Measurements from ENCODE around the gene BRI3. TPM values are rescaled to one million over a fixed set of nuclear protein-coding genes. Genes with fewer than 3 reads are reported as not detected.

Gene BRI3
- total and polyA plus RNA-seq, 2 donors (not counting 1 experiment from before 2014, with no cell fraction given) = 104 to 172 TPM

GRCh38 chr7:98254951-98255610 lies 26.4 kb upstream of the BRI3 start:
- peaks cover 8% of the 10 kb centered on the region for H3K4me1 ChIP-seq (ENCODE audit: control insufficient read depth, extremely low read depth, insufficient read depth, low read length)
- TF ChIP-seq EZH2 (IDR thresholded peaks at IDR 0.05; ENCODE audit: low read length, missing control alignments) = no peak
- no peak overlapping the region for H3K4me2 ChIP-seq (ENCODE audit: extremely low read depth, insufficient read depth, low read length)
- no peak overlapping the region for H2AFZ ChIP-seq (ENCODE audit: low read length)
- H3K27me3 ChIP-seq (ENCODE audit: control insufficient read depth, insufficient read depth, low read length) = no peaks in the 10 kb centered on the region
- H3K27ac ChIP-seq (ENCODE audit: insufficient read depth, low read length) = no peak overlapping the region
- no peaks in the 10 kb centered on the region for H3K9me3 ChIP-seq (ENCODE audit: control insufficient read depth, insufficient read depth, low read depth, low read length)
- peak in 1 of 2 donors; percentile 39 for DNase-seq (ENCODE audit: low read depth in 2 of 2)
- no peak overlapping the region for H3K9ac ChIP-seq (ENCODE audit: insufficient read depth, low read length)
- no peaks in the 10 kb centered on the region for H3K36me3 ChIP-seq (ENCODE audit: control insufficient read depth, insufficient read depth, low read length)
- H3K4me3 ChIP-seq (replicated peaks in 1 of 4; ENCODE audit: control extremely low read depth in 1 of 4, insufficient read depth in 1 of 4, low read depth in 3 of 4, low read length in 4 of 4) = no peak overlapping the region
- peaks cover 16% of the 10 kb centered on the region for H3K79me2 ChIP-seq (ENCODE audit: control insufficient read depth, insufficient read depth, low read length)
- no peaks in the 10 kb centered on the region for H4K20me1 ChIP-seq (ENCODE audit: control insufficient read depth, extremely low read depth, insufficient read depth, low read length)

- H3K36me3 ChIP-seq (ENCODE audit: control insufficient read depth, insufficient read depth, low read length) = no peaks in the 10 kb centered on the region
- H2AFZ ChIP-seq (ENCODE audit: low read length) = no peak overlapping the region
- no peak for DNase-seq (ENCODE audit: low read depth in 2 of 2)
Observed at GRCh38 chr7:98256431-98256830, 25.1 kb upstream of the BRI3 start.

DNA sequence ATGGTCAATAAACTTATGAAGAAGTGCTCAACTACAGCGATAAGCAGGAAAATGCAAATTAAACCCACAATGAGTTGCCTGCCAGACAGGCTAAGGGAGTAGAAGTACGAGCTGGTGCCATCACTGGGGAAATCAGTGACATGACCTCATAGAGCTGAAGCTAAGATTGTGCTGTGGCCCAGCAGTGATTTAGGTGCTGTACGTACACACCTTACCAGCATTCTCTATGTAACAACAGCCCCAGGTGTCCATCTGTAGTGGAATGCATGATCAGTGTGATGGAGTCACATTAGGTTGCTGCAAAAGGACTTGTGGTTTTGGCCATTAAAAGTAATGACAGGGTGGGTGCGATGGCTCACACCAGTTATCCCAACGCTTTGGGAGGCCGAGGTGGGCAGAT lies 23.8 kb upstream of the BRI3 start:
- H3K4me3 ChIP-seq (replicated peaks in 1 of 4; ENCODE audit: control extremely low read depth in 1 of 4, insufficient read depth in 1 of 4, low read depth in 3 of 4, low read length in 4 of 4) = no peak overlapping the region
- no peak overlapping the region for H3K27ac ChIP-seq (ENCODE audit: insufficient read depth, low read length)

More at GRCh38 chr7:98256431-98256830, 25.1 kb upstream of the BRI3 start:
- no peak for TF ChIP-seq EZH2 (IDR thresholded peaks at IDR 0.05; ENCODE audit: low read length, missing control alignments)
- TF ChIP-seq, protein P1, sequence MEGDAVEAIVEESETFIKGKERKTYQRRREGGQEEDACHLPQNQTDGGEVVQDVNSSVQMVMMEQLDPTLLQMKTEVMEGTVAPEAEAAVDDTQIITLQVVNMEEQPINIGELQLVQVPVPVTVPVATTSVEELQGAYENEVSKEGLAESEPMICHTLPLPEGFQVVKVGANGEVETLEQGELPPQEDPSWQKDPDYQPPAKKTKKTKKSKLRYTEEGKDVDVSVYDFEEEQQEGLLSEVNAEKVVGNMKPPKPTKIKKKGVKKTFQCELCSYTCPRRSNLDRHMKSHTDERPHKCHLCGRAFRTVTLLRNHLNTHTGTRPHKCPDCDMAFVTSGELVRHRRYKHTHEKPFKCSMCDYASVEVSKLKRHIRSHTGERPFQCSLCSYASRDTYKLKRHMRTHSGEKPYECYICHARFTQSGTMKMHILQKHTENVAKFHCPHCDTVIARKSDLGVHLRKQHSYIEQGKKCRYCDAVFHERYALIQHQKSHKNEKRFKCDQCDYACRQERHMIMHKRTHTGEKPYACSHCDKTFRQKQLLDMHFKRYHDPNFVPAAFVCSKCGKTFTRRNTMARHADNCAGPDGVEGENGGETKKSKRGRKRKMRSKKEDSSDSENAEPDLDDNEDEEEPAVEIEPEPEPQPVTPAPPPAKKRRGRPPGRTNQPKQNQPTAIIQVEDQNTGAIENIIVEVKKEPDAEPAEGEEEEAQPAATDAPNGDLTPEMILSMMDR (conservative IDR thresholded peaks at IDR 0.05 in 1 of 2, IDR thresholded peaks at IDR 0.05 in 1 of 2; ENCODE audit: low read depth in 1 of 2, low read length in 2 of 2) = no peak
- Histone ChIP-seq H3K4me3 (replicated peaks in 1 of 4; ENCODE audit: control extremely low read depth in 1 of 4, insufficient read depth in 1 of 4, low read depth in 3 of 4, low read length in 4 of 4) (no peak overlapping the region), H3K9ac (ENCODE audit: insufficient read depth, low read length) (no peak overlapping the region), H4K20me1 (ENCODE audit: control insufficient read depth, extremely low read depth, insufficient read depth, low read length) (no peaks in the 10 kb centered on the region), H3K4me2 (ENCODE audit: extremely low read depth, insufficient read depth, low read length) (no peak overlapping the region), H3K4me1 (ENCODE audit: control insufficient read depth, extremely low read depth, insufficient read depth, low read length) (no peaks in the 10 kb centered on the region), H3K79me2 (ENCODE audit: control insufficient read depth, insufficient read depth, low read length) (peaks cover 15% of the 10 kb centered on the region), H3K27me3 (ENCODE audit: control insufficient read depth, insufficient read depth, low read length) (no peaks in the 10 kb centered on the region), H3K9me3 (ENCODE audit: control insufficient read depth, insufficient read depth, low read depth, low read length) (no peaks in the 10 kb centered on the region), H3K27ac (ENCODE audit: insufficient read depth, low read length) (no peak overlapping the region)

More for the DNA sequence above, 23.8 kb upstream of the BRI3 start:
- no peaks in the 10 kb centered on the region for H3K9me3 ChIP-seq (ENCODE audit: control insufficient read depth, insufficient read depth, low read depth, low read length)
- peaks cover 7% of the 10 kb centered on the region for H3K79me2 ChIP-seq (ENCODE audit: control insufficient read depth, insufficient read depth, low read length)
- no peak overlapping the region for H2AFZ ChIP-seq (ENCODE audit: low read length)
- no peak overlapping the region for H3K9ac ChIP-seq (ENCODE audit: insufficient read depth, low read length)
- H3K4me2 ChIP-seq (ENCODE audit: extremely low read depth, insufficient read depth, low read length) = no peak overlapping the region
- H3K36me3 ChIP-seq (ENCODE audit: control insufficient read depth, insufficient read depth, low read length) = no peaks in the 10 kb centered on the region
- no peaks in the 10 kb centered on the region for H3K4me1 ChIP-seq (ENCODE audit: control insufficient read depth, extremely low read depth, insufficient read depth, low read length)
- H4K20me1 ChIP-seq (ENCODE audit: control insufficient read depth, extremely low read depth, insufficient read depth, low read length) = no peaks in the 10 kb centered on the region
- no peak for TF ChIP-seq EZH2 (IDR thresholded peaks at IDR 0.05; ENCODE audit: low read length, missing control alignments)
- TF ChIP-seq, protein P1 (conservative IDR thresholded peaks at IDR 0.05 in 1 of 2, IDR thresholded peaks at IDR 0.05 in 1 of 2; ENCODE audit: low read depth in 1 of 2, low read length in 2 of 2) = no peak
- no peak for DNase-seq (ENCODE audit: low read depth in 2 of 2)
- H3K27me3 ChIP-seq (ENCODE audit: control insufficient read depth, insufficient read depth, low read length) = no peaks in the 10 kb centered on the region
